Measurements from ENCODE around the gene VPS26C. TPM values are rescaled to one million over a fixed set of nuclear protein-coding genes. Genes with fewer than 3 reads are reported as not detected.

VPS26C gene
- polyA plus RNA-seq, 1 of the 3 experiments (the other 2 are of a cell fraction): 34.8 TPM

DNA sequence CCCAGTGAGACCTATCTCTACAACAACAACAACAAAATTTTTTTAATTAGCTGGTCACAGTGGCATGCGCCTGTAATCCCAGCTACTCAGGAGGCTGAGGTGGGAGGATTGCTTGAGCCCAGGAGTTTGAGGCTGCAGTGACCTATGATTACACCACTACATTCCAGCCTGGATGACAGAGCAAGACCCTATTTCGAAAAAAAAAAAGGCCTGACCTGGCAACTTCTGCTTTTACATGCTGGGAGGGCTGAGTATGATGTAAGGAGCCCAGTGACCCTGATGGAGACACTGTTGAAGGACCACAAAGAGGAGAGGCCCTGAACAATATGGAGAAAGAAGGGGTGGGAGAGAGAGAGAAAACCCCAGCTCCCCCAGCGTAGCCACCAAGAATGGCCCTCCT, 9.2 kb upstream of the VPS26C start:
- H2AFZ ChIP-seq (ENCODE audit: low read depth): no peak overlapping the region
- H3K9me2 ChIP-seq: no peaks in the 10 kb centered on the region
- no peak for TF ChIP-seq FOXM1 (IDR thresholded peaks at IDR 0.05; ENCODE audit: low read depth)
- TF ChIP-seq RFX5 (IDR thresholded peaks at IDR 0.05; ENCODE audit: low read length): no peak
- no peak for TF ChIP-seq POLR2AphosphoS5 (IDR thresholded peaks at IDR 0.05; ENCODE audit: low read depth, low read length)
- no peak for TF ChIP-seq FOXJ3 (CRISPR knock-in tag; IDR thresholded peaks at IDR 0.05)
- no peak for TF ChIP-seq FOSL2 (IDR thresholded peaks at IDR 0.05; ENCODE audit: borderline replicate concordance, low read depth)
- TF ChIP-seq MEF2A (IDR thresholded peaks at IDR 0.05; ENCODE audit: borderline replicate concordance, low read depth): no peak
- TF ChIP-seq, protein P1, sequence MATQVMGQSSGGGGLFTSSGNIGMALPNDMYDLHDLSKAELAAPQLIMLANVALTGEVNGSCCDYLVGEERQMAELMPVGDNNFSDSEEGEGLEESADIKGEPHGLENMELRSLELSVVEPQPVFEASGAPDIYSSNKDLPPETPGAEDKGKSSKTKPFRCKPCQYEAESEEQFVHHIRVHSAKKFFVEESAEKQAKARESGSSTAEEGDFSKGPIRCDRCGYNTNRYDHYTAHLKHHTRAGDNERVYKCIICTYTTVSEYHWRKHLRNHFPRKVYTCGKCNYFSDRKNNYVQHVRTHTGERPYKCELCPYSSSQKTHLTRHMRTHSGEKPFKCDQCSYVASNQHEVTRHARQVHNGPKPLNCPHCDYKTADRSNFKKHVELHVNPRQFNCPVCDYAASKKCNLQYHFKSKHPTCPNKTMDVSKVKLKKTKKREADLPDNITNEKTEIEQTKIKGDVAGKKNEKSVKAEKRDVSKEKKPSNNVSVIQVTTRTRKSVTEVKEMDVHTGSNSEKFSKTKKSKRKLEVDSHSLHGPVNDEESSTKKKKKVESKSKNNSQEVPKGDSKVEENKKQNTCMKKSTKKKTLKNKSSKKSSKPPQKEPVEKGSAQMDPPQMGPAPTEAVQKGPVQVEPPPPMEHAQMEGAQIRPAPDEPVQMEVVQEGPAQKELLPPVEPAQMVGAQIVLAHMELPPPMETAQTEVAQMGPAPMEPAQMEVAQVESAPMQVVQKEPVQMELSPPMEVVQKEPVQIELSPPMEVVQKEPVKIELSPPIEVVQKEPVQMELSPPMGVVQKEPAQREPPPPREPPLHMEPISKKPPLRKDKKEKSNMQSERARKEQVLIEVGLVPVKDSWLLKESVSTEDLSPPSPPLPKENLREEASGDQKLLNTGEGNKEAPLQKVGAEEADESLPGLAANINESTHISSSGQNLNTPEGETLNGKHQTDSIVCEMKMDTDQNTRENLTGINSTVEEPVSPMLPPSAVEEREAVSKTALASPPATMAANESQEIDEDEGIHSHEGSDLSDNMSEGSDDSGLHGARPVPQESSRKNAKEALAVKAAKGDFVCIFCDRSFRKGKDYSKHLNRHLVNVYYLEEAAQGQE (IDR thresholded peaks at IDR 0.05; ENCODE audit: low read depth, low read length): no peak
- no peak overlapping the region for H3K4me2 ChIP-seq
- DNase-seq: no peak
- H3K27me3 ChIP-seq (ENCODE audit: insufficient read depth): no peaks in the 10 kb centered on the region
- no peaks in the 10 kb centered on the region for H3F3A ChIP-seq (replicated peaks; ENCODE audit: insufficient read depth)
- H3K36me3 ChIP-seq (replicated peaks in 1 of 2; ENCODE audit: control insufficient read depth in 1 of 2, insufficient read depth in 2 of 2, low read length in 1 of 2): no peaks in the 10 kb centered on the region
- H3K27ac ChIP-seq (ENCODE audit: low read depth in 2 of 2, low read length in 1 of 2): no peak overlapping the region
- no peak overlapping the region for H3K9ac ChIP-seq
- H3K79me2 ChIP-seq (ENCODE audit: insufficient read depth): no peaks in the 10 kb centered on the region
- POLR2A ChIA-PET: interaction anchor here (1.0 kb wide), 1 partner anchor 9 kb away, joined by 3 read pairs; the partner anchor contains the start of gene VPS26C
- H3K9me3 ChIP-seq: no peaks in the 10 kb centered on the region
- CTCF ChIA-PET: no interaction called here
- 86% methylated on average over 3 of the region's 3 CpGs for WGBS (ENCODE audit: low lambda C conversion rate)
- H3K4me1 ChIP-seq (ENCODE audit: control insufficient read depth in 1 of 2, insufficient read depth in 2 of 2, low read depth in 1 of 2, low read length in 1 of 2): no peaks in the 10 kb centered on the region
- no peak overlapping the region for H3K4me3 ChIP-seq (ENCODE audit: low read depth in 2 of 2, low read length in 1 of 2)
- H4K20me1 ChIP-seq (ENCODE audit: insufficient read depth): no peaks in the 10 kb centered on the region

GRCh38 chr21:37273911-37274690, 7.0 kb upstream of the VPS26C start:
- POLR2A ChIA-PET: no interaction called here
- WGBS (ENCODE audit: low lambda C conversion rate): 61% methylated on average over 9 of the region's 9 CpGs
- TF ChIP-seq RFX5 (IDR thresholded peaks at IDR 0.05; ENCODE audit: low read length) (no peak), NRF1 (IDR thresholded peaks at IDR 0.05; ENCODE audit: low read depth, low read length) (no peak), ZBTB33 (IDR thresholded peaks at IDR 0.05; ENCODE audit: borderline replicate concordance, low read depth) (no peak), EZH2phosphoT487 (IDR thresholded peaks at IDR 0.05; ENCODE audit: borderline replicate concordance, low read depth) (no peak), FOXM1 (IDR thresholded peaks at IDR 0.05; ENCODE audit: low read depth) (no peak), POLR2AphosphoS5 (IDR thresholded peaks at IDR 0.05; ENCODE audit: low read depth, low read length) (no peak), USF1 (IDR thresholded peaks at IDR 0.05; ENCODE audit: borderline replicate concordance, low read depth) (no peak), RXRA (IDR thresholded peaks at IDR 0.05; ENCODE audit: borderline replicate concordance, low read depth) (no peak), TCF12 (IDR thresholded peaks at IDR 0.05) (no peak), MAX (IDR thresholded peaks at IDR 0.05; ENCODE audit: low read depth) (no peak)
- TF ChIP-seq, protein P2, sequence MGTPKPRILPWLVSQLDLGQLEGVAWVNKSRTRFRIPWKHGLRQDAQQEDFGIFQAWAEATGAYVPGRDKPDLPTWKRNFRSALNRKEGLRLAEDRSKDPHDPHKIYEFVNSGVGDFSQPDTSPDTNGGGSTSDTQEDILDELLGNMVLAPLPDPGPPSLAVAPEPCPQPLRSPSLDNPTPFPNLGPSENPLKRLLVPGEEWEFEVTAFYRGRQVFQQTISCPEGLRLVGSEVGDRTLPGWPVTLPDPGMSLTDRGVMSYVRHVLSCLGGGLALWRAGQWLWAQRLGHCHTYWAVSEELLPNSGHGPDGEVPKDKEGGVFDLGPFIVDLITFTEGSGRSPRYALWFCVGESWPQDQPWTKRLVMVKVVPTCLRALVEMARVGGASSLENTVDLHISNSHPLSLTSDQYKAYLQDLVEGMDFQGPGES (IDR thresholded peaks at IDR 0.05; ENCODE audit: low read depth, low read length): no peak

More at GRCh38 chr21:37273911-37274690, 7.0 kb upstream of the VPS26C start:
- Histone ChIP-seq H3K4me1 (ENCODE audit: control insufficient read depth in 1 of 2, insufficient read depth in 2 of 2, low read depth in 1 of 2, low read length in 1 of 2) (no peaks in the 10 kb centered on the region; a peak in 1 of 4 replicates), H3K36me3 (replicated peaks in 1 of 2; ENCODE audit: control insufficient read depth in 1 of 2, insufficient read depth in 2 of 2, low read length in 1 of 2) (no peaks in the 10 kb centered on the region), H3K27me3 (ENCODE audit: insufficient read depth) (no peaks in the 10 kb centered on the region), H2AFZ (ENCODE audit: low read depth) (no peak overlapping the region), H3K9me3 (no peaks in the 10 kb centered on the region), H3K27ac (ENCODE audit: low read depth in 2 of 2, low read length in 1 of 2) (no peak overlapping the region), H3K9ac (no peak overlapping the region), H3F3A (replicated peaks; ENCODE audit: insufficient read depth) (no peaks in the 10 kb centered on the region), H3K9me2 (no peaks in the 10 kb centered on the region), H3K4me2 (no peak overlapping the region), H4K20me1 (ENCODE audit: insufficient read depth) (no peaks in the 10 kb centered on the region), H3K4me3 (ENCODE audit: low read depth in 2 of 2, low read length in 1 of 2) (no peak overlapping the region), H3K79me2 (ENCODE audit: insufficient read depth) (peaks cover 4% of the 10 kb centered on the region; the same call in 1 of the 2 replicates)
- DNase-seq: no peak
- CTCF ChIA-PET: interaction anchor here (1.1 to 1.4 kb wide), 2 partner anchors 64 to 189 kb away, joined by 3 to 4 read pairs; no protein-coding TSS in a partner anchor

Measured in SK-N-SH (cell line).